Measurements from ENCODE around the gene ARHGAP5. TPM values are rescaled to one million over a fixed set of nuclear protein-coding genes. Genes with fewer than 3 reads are reported as not detected.

ARHGAP5 gene
- total RNA-seq, 2 donors from 2014 or later, result 159 to 198 TPM

DNA sequence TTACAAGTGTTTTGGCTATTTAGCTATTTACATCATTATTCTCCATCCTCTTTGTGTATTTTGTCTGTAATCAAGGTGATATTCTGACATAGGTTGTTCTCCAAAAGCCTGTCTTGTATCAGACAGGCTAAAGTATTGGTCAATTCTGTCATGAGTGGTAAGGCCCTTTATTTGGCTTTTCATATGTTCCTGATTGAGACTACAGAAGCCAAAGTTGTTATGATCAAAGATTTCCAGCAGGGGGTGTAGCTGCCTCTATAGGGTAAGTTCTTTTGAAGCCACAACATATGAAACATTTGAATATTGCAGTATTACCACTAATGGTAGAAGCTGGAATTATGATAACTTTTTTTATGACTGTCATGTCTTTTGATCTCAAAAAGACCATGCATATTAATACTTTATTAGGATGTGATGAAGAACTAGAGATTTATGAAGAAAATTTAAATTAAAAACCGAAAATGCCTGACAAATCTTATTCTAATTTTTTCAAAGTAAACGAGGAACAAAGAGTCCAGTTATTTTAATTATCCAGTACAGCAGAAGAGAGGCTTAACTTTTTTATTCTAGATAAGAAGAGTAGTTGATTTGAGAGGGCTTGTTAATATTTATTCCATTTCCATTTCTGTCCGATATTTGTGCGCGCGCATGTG is 3.4 kb upstream of the ARHGAP5 start:
- intact Hi-C loops (cut with DNase I), result no loop called here
- no peak for DNase-seq (ENCODE audit: low spot score)

- intact Hi-C loops (cut with DNase I), result loop anchor here in 1 of 2 donors (5.0 kb wide), 1 partner anchor 177 kb away; no protein-coding TSS in a partner anchor
- DNase-seq (ENCODE audit: low spot score), result no peak
Measured at GRCh38 chr14:32074887-32075572, 2.1 kb upstream of the ARHGAP5 start.

DNA sequence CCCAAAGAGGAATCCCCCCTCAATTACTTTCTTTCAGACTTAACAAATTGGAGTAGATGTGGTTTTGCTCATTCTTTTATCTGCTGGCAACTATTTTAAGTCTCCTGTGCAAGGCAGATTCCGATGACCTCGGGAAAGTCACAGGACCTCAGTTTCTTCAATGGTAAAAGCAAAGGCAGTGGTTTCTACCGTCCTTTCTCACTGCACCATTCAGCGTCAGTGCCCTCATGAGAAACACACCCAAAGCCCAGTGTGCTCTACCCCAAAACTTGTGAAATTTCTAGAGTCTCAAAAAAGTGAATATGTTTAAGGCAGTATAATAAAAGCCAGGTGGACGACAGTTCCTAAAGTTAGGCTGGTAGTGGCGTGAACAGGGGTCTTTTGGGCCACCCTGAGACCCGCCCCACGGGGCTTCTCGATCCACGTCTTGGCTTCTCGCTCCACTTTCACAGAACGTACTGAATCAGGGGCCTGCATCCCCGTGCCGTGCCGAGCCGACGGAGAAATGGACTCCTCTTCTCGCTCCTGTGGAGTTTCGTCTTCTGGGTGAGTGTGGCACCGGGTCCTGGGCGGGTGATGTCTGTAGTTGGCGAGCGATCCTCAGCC is 1.3 kb upstream of the ARHGAP5 start:
- intact Hi-C loops (cut with DNase I), result loop anchor here (2.0 to 5.0 kb wide), 2 partner anchors 55 to 177 kb away; no protein-coding TSS in a partner anchor
- DNase-seq (ENCODE audit: low spot score), result peak; percentile 87

GRCh38 chr14:32076278-32077080 is 625 bp upstream of the ARHGAP5 start:
- peak; percentile 99 for DNase-seq (ENCODE audit: low spot score)
- intact Hi-C loops (cut with DNase I), result loop anchor here (2.0 to 5.0 kb wide), 2 partner anchors 54 to 176 kb away; no protein-coding TSS in a partner anchor

DNA sequence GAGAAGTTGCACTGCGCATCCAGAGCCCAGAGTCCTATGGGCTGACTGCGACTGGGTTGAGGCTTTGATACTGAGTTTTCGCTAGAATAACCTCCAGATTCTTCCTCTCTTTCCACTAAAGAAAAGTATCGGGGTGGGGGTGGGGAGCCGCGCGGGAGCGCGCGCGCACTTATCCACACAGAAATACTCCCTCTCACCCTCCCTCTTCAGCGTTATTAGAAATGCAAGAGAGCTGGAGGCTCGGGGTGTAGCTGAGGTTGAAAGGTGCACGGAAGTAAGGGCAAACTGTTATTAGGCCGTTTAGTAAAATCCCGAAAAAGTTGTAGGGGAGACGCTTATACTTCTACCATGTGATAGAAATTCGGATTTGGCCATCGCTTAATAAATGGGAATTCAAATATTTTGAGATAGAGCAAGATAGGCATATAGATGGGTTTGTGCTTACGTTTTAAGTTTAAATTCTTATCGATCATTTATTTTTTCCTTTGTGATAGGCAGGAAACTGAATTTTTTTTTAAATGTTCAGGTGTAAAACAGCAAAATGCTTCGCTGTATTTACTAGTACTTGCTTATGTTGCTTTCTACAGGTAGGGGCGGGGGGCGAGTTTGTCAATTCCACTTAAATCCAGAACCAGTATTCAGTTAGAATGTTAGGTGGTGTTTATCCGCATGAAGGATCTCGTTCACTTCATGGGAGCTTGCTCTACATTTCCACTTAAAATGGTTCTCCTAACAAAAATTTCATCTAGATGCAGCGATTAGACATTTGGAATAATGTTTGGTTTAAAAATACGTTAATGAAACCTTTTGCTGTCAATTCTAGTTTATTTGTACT is 1.1 kb downstream of the ARHGAP5 start:
- DNase-seq (ENCODE audit: low spot score), result no peak
- intact Hi-C loops (cut with DNase I), result loop anchor here in 1 of 2 donors (5.0 kb wide), 1 partner anchor 174 kb away; no protein-coding TSS in a partner anchor

DNA sequence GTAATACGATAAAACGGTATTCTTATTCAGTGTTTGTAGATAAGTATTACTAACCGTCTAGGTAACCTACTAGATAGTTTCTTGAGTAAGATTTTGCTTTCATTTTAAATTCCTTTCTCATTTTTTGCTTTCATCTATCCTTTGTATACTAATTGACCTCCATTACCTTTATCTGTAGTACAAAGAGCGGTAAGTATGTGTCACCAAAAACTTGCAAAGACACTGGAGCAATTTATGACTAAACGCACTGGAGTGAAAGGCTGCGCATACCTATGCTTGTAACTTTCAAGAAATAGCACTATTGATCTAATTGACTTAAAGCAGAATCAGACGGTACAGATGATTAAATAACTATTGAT is 1.7 kb downstream of the ARHGAP5 start:
- intact Hi-C loops (cut with DNase I), result loop anchor here in 1 of 2 donors (5.0 kb wide), 1 partner anchor 173 kb away; no protein-coding TSS in a partner anchor
- DNase-seq (ENCODE audit: low spot score), result no peak

DNA sequence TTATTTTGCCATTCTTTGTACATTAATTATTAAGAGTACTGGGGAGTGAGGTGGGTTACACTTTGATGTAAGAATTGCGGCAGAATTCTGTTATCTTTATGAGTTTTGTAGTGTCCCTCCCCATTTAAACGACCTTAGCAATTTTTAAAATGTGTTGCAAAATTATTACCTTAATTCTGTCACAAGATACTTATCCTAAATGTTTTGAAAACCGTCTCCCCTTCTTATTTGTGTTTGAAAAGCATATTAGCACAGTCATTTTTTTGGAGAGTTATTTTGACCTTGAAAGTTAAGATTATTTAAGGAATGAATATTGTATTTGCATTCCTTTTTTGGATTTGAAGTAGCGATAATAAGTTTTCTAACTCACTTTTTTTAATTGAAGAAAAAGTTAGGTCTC is 2.2 kb downstream of the ARHGAP5 start:
- no peak for DNase-seq (ENCODE audit: low spot score)
- intact Hi-C loops (cut with DNase I), result loop anchor here in 1 of 2 donors (5.0 kb wide), 1 partner anchor 173 kb away; no protein-coding TSS in a partner anchor

- DNase-seq (ENCODE audit: low spot score), result no peak
- intact Hi-C loops (cut with DNase I), result no loop called here
Measured at GRCh38 chr14:32080001-32080510, 3.0 kb downstream of the ARHGAP5 start.

DNA sequence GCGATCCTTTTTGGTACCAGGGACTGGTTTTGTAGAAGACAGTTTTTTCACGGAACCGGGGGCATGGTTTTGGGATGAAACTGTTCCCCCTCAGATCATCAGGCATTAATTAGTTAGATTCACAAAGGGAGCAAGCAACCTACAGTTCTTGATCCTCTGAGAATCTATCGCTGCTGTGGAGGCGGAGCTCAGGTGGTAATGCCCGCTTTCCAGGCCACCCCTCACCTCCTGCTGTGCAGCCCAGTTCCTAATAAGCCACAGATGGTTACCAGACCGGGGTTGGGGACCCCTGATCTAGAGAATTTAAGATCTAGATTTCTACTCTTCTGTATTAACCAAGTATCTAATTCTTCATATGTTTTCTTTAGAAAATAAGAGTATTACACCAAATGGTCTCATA is 4.8 kb downstream of the ARHGAP5 start:
- intact Hi-C loops (cut with DNase I), result no loop called here
- DNase-seq (ENCODE audit: low spot score), result no peak

DNA sequence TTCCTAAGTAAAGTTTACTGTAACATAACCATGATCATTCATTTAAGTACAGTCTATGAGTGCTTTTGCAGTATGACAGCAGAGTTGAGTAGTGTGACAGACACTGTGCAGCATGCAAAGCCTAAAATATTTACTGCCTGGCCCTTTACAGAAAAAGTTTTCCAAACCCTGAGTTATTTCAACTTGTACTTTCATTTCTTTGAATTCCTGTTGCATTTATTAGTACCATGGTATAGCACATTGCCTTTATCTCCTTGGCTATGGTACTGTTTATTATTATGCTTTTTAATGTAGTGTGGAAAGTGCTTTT is 6.2 kb downstream of the ARHGAP5 start:
- intact Hi-C loops (cut with DNase I), result no loop called here
- no peak for DNase-seq (ENCODE audit: low spot score)

DNA sequence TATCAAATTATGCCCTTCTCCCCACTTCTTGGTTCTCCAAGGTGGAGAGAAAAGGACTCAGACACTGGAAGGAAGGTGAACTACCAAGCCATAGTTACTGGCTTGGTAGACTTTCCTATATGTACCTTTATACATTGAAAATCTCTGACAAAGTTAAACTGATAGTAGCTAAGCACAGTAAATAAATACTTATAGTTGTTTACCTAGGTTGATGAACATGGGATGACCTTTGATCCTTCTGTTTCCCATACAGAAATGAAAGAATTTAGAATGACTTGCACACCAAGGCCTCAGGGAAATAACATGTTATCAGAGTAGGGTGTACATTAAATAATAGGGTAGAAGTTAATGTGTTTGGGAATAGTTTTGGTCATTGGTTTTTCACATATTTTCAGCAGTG is 6.7 kb downstream of the ARHGAP5 start:
- DNase-seq (ENCODE audit: low spot score), result no peak
- intact Hi-C loops (cut with DNase I), result no loop called here

DNA sequence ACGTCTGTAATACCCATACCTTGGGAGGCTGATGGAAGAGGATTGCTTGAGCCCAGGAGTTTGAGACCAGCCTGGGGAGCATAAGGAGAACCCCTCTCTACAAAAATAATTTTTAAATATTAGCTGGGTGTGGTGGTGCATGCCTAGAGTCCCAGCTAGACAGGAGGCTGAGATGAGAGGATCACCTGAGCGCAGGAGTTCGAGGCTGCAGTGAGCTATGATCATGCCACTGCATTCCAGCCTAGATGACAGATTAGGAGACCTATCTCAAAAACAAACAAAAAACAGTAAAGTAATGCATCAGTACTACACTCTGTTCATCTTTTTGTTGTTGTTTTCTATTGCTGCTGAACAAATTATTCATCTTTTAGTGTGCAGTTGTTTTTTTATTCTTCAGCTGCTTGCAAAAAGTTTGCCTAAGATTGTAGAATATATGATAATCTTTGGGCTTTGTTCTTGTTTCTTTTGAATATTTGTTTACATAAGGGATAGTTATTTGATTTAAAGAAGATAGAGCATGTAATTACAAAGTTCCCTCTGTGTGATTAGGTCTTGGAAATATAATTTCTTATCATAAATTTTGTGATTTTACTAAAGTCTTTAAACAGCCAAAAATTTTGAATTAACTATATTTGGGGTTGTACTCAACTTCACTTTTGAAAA is 8.2 kb downstream of the ARHGAP5 start:
- no peak for DNase-seq (ENCODE audit: low spot score)
- intact Hi-C loops (cut with DNase I), result no loop called here

GRCh38 chr14:32085845-32086383 is 8.8 kb downstream of the ARHGAP5 start:
- intact Hi-C loops (cut with DNase I), result no loop called here
- DNase-seq (ENCODE audit: low spot score), result no peak

GRCh38 chr14:32087173-32087861 is 10.2 kb downstream of the ARHGAP5 start:
- no peak for DNase-seq (ENCODE audit: low spot score)
- intact Hi-C loops (cut with DNase I), result no loop called here

DNA sequence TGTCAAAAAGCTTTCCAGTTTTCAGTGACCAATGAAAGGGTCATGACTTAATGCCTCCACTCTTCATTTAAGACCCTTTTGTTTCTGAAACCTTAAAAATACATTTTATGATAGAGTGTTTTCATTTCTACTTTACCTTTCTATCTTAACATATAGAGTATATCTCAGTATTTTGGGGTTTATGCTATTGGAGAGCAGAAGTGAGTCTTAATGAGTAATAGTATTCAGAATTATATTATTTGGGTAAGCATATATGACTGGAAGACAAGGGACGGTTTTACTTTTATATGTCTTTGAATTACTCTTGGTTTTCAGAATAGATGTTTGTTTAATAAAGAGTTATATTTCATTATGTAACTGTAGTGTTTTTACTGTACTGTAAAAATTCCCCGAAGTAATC is 10.8 kb downstream of the ARHGAP5 start:
- DNase-seq (ENCODE audit: low spot score), result no peak

GRCh38 chr14:32090686-32091085 is 13.6 kb downstream of the ARHGAP5 start:
- no peak for DNase-seq (ENCODE audit: low spot score)
- intact Hi-C loops (cut with DNase I), result no loop called here

More for the DNA sequence above, 10.8 kb downstream of the ARHGAP5 start:
- intact Hi-C loops (cut with DNase I), result no loop called here

GRCh38 chr14:32099473-32099872 is 22.4 kb downstream of the ARHGAP5 start:
- intact Hi-C loops (cut with DNase I), result no loop called here
- DNase-seq (ENCODE audit: low spot score), result no peak

All from posterior vena cava (tissue), 2 donors.